GM12892 (cell line): Measurements from ENCODE around the gene GAB2.
A peak's percentile ranks its signal among the peaks of the same experiment; 100 is the strongest.

Experiments
- DNase-seq: peaks from one replicate; pipeline ENCODE4 v3.0.0; 2011; ENCODE audit not compliant: insufficient read length
- FAIRE-seq: peaks from 2 replicates; lab custom pipeline; 2011; peaks lifted over from hg19 to GRCh38; lab: Jason Lieb, UNC
- POLR2A ChIP-seq: IDR thresholded peaks from 2 replicates; pipeline ENCODE4 v1.6.1; 2011; ENCODE audit warnings: low read depth, low read length, control low read depth
- POLR2AphosphoS5 ChIP-seq: IDR thresholded peaks from 2 replicates; pipeline ENCODE4 v1.6.1; 2011; ENCODE audit warnings: low read depth, low read length, control low read depth
- TAF1 ChIP-seq: IDR thresholded peaks from 2 replicates; pipeline ENCODE4 v1.6.1; 2011; ENCODE audit warnings: low read depth, mild to moderate bottlenecking, control low read depth, low read length, borderline replicate concordance

Gene GAB2

DNA sequence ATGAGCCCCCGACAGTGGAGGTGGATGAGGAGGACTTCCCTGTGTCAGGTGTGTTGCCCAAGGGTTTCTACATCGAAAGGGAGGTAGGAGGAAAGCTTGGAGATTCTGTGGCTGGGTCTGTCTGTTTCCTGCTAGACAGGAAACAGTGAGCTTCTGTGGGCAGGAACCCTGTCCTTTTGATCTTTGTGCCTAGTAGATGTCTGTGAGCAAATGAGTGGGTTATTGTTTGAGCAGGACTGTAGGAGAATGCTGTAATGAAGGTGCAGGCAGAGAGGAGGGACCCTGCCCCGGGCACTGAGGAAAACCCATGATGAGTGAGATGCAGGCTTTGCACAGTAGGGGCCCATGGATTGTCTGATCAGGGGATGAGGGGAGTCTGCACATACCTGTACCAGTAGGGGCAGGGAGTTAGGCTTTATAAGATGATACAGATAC, 214.9 kb downstream of the GAB2 start:
- FAIRE-seq: peak; percentile 88
- no peak for DNase-seq
- TF ChIP-seq POLR2A: no peak
- no peak for TF ChIP-seq TAF1
- TF ChIP-seq POLR2AphosphoS5: no peak

DNA sequence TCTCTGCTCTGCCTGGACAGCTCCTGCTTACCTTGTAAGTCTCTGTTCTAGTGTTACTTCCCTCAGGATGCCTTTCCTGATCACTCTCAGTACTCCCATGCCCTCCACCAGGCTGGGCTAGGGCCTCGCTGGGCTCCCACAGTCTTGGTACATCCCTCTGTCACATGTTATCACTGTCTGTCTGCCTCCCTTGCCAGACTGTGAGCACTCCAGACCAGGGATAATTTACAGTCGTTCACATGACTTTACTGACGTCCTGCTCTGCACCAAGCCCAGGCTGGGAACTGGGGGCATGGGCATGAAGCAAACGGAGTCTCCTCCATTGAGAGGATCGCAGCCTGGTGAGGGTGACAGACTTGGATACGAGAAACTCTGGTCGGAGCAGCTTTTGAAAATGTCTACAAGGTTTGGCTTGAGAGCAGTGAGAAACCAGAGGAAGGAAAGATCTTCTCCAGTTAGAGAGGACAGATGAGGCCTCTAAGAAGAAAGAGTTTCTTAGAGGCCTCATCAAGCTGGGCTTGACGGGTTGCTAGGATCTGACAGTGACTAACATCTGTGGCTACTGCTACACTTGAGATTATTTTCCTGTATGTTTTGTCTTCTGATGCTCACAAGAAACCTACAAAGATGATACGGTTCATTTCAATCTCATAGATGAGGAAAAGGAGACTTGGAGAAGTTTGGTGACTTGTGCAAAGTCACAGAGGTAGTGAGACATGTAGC, 216.4 kb downstream of the GAB2 start:
- DNase-seq (no peak), FAIRE-seq (no peak)
- TF ChIP-seq TAF1 (no peak), POLR2AphosphoS5 (no peak), POLR2A (no peak)

- TF ChIP-seq TAF1 (no peak), POLR2AphosphoS5 (no peak), POLR2A (no peak)
- FAIRE-seq (no peak), DNase-seq (no peak)
Observed at GRCh38 chr11:78200553-78200952, 217.1 kb downstream of the GAB2 start.

- FAIRE-seq (no peak), DNase-seq (no peak)
- TF ChIP-seq POLR2AphosphoS5 (no peak), TAF1 (no peak), POLR2A (no peak)
Observed at GRCh38 chr11:78200061-78200460, 217.6 kb downstream of the GAB2 start.

DNA sequence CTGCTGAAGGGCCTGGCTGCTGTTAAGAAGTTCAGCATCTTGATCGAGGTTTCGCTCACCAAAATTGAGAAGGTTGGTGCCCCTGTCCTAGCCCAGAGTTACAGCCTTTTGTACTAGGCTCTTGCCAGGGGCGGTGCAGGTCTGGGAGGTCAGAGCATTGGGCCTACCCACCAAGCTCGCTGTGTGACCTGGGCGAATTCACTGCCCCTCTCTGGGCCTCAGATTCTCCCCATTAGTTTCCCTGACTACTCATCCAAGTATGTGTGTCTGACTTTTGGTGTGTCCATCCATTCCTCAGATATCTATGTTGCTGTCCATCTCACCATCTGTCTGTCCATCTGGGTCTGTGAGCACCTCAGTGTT, 218.0 kb downstream of the GAB2 start:
- FAIRE-seq: no peak
- TF ChIP-seq TAF1 (no peak), POLR2A (no peak), POLR2AphosphoS5 (no peak)
- DNase-seq: no peak

DNA sequence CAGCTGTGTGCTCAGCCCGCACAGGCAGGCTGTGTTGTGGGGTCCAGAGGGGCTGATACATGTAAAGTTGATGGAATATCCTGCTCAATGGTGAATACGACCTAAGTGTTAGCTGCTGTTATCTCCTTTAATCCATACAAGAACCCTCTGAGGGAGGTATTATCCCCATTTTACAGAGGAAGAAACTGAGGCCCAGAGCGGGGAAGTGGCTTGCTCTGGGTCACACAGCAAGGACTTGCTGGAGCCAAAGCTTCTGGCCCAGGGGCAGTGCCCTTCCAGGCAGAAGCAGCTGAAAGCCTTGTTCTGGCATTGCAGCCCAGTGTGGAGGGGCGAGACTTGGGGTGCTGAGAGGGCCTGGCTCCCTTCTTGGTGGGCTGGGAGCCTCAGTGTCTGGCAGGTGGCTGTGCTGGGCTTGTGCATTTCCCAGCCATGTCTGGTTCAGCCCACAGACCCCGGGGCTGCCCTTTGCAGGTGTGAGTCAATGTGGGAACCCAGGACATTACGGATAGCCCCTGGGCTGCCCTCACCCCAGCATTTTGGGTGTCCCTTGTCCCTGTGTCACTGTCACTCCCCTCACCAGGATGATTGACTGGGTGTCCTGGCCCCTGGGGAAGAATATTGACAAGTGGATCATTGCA, 218.5 kb downstream of the GAB2 start:
- no peak for DNase-seq
- FAIRE-seq: peak; percentile 58
- TF ChIP-seq POLR2A: no peak
- no peak for TF ChIP-seq POLR2AphosphoS5
- no peak for TF ChIP-seq TAF1

GRCh38 chr11:78197816-78198215, 219.8 kb downstream of the GAB2 start:
- TF ChIP-seq POLR2AphosphoS5 (no peak), TAF1 (no peak), POLR2A (no peak)
- no peak for FAIRE-seq
- no peak for DNase-seq

DNA sequence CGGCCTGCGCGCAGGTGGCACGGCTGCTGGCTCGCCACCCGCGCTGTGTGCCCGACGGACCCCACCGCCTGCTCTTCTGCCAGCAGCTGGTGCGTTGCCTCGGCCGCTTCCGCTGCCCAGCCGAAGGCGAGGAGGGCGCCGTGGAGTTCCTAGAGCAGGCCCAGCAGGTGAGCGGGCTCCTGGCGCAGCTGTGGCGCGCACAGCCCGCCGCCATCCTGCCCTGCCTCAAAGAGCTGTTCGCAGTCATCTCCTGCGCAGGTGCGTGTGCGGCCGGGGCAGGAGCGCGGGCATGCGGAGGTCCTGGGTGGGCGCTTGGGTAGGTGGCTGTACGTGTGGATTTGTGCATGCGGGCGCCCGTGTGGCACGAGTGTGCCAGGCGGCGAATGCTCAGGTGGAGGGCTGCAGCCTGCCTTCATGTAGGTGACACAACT, 220.9 kb downstream of the GAB2 start:
- no peak for DNase-seq
- no peak for TF ChIP-seq POLR2AphosphoS5
- no peak for TF ChIP-seq POLR2A
- no peak for TF ChIP-seq TAF1
- FAIRE-seq: no peak

GRCh38 chr11:78195917-78196560, 221.6 kb downstream of the GAB2 start:
- no peak for FAIRE-seq
- TF ChIP-seq POLR2AphosphoS5 (no peak), POLR2A (no peak), TAF1 (no peak)

DNA sequence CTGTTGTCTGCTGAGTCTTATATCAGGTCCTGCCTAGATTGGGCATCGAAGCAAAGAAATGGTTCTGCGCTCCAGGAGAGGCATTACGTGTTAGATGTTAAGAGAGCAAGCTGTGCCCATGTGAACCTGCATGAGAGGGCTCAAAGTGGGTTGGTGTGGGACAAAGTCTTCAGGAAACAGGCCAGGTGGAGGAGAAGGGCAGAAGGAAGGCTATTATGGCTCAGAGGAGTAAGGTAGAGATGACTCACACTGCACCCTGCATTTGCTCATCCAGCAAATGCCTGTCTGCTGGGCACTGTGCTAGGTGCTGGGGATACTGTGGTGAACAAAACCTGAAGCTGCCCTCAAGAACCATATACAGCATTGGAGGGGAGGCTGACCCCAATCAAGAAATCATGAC, 223.1 kb downstream of the GAB2 start:
- TF ChIP-seq POLR2AphosphoS5 (no peak), POLR2A (no peak), TAF1 (no peak)
- DNase-seq (no peak), FAIRE-seq (no peak)

More at GRCh38 chr11:78195917-78196560, 221.6 kb downstream of the GAB2 start:
- DNase-seq: no peak

- TF ChIP-seq POLR2A: no peak
- TF ChIP-seq TAF1: no peak
- TF ChIP-seq POLR2AphosphoS5: no peak
Observed at GRCh38 chr11:78193806-78194205, 223.8 kb downstream of the GAB2 start.

More at GRCh38 chr11:78193806-78194205, 223.8 kb downstream of the GAB2 start:
- FAIRE-seq (no peak), DNase-seq (no peak)
